Activated naive CD8-positive, alpha-beta T cell treated with anti-CD3 and anti-CD28 coated beads, Interleukin-2, amount 50 U/mL, for 16 hours (primary cell): Measurements from ENCODE around the gene RETREG3.
"Not testable (repeated sequence)": the region's sequence is repeated elsewhere in the genome, so short reads cannot be mapped to it uniquely, and the experiment has no call there.

Experiments
- DNase-seq: peaks from one replicate; pipeline ENCODE4 v3.0.0-alpha.2; 2020; ENCODE audit warnings: low read depth, low spot score

RETREG3 gene

GRCh38 chr17:42609182-42609813 is at the start of gene RETREG3, which contains the start of gene TUBG1:
RETREG3 (minus strand) TSS chr17:42609374; CDS start chr17:42609324, 50 bp downstream.
TUBG1 (plus strand) TSS chr17:42609683; CDS start chr17:42609738, 55 bp downstream.
- DNase-seq, result peak; percentile 95

GRCh38 chr17:42657824-42658588 is 48.8 kb upstream of the RETREG3 start:
- no peak for DNase-seq

- DNase-seq, result no peak
These were observed 46.4 kb upstream of the RETREG3 start for GRCh38 chr17:42655528-42655927.

GRCh38 chr17:42653179-42654124 is 44.3 kb upstream of the RETREG3 start:
- DNase-seq, result no peak

GRCh38 chr17:42651392-42651791 is 42.2 kb upstream of the RETREG3 start:
- DNase-seq, result no peak

- DNase-seq, result no peak
These were observed 38.6 kb upstream of the RETREG3 start for GRCh38 chr17:42647778-42648177.

- DNase-seq, result no peak
These were observed 33.2 kb upstream of the RETREG3 start for GRCh38 chr17:42642336-42642735.

GRCh38 chr17:42640121-42640520 is 30.9 kb upstream of the RETREG3 start:
- no peak for DNase-seq

- no peak for DNase-seq
These were observed 30.4 kb upstream of the RETREG3 start for GRCh38 chr17:42639525-42640113.

- DNase-seq, result no peak
These were observed 23.8 kb upstream of the RETREG3 start for GRCh38 chr17:42632949-42633444.

GRCh38 chr17:42629411-42630009 is 20.3 kb upstream of the RETREG3 start:
- DNase-seq, result no peak

GRCh38 chr17:42627032-42627764 is 18.0 kb upstream of the RETREG3 start:
- not testable (repeated sequence) for DNase-seq

- DNase-seq, result no peak
These were observed 14.8 kb upstream of the RETREG3 start for GRCh38 chr17:42623732-42624596.

GRCh38 chr17:42623271-42623670 is 14.1 kb upstream of the RETREG3 start:
- no peak for DNase-seq

- DNase-seq, result not testable (repeated sequence)
These were observed 12.8 kb upstream of the RETREG3 start for GRCh38 chr17:42621987-42622386.

- DNase-seq, result no peak
These were observed 9.4 kb upstream of the RETREG3 start for GRCh38 chr17:42618442-42619150.

GRCh38 chr17:42617956-42618431 is 8.8 kb upstream of the RETREG3 start:
- DNase-seq, result no peak

- DNase-seq, result no peak
These were observed 4.6 kb upstream of the RETREG3 start for GRCh38 chr17:42613699-42614295.
